ENCODE measurements around the gene TFDP1.

Gene TFDP1

DNA sequence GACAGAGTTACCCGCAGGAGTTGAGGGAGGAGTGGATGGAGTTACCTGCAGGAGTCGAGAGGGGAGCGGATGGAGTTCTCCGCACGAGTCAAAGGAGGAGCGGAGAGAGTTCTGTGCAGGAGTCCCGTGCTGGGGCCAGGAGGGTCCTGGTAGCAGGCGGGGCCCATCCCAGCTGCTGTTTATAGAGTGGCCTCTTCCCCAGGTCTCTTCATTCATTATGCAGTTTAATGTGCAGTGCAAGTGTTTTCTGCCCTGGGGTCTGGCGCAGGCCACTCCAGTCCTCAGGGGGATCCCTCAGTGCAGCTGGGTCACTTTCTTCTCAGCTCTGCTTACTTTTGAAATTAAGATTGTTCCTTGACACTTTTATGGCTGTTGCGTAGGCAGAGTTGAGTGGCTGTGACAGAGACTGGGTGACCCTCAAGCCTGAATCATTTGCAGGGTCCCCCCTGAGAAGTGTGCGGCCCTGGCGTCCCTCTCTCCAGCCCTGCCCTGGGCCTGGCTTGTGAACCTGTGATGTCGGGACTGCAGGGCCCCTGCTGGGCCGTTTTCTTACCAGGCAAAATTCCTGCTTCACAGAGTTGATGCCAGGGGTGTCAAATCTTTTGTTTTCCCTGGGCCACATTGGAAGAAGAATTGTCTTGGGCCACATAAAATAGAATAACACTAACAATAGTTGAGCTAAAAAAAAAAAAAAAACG lies 17.9 kb downstream of the TFDP1 start:
- no peak for DNase-seq (ENCODE audit: low spot score)
- in situ Hi-C loops (cut with MboI; ENCODE audit: low sequenced_read_pairs, unreplicated experiment): no loop called here
- TF ChIP-seq, protein P1, sequence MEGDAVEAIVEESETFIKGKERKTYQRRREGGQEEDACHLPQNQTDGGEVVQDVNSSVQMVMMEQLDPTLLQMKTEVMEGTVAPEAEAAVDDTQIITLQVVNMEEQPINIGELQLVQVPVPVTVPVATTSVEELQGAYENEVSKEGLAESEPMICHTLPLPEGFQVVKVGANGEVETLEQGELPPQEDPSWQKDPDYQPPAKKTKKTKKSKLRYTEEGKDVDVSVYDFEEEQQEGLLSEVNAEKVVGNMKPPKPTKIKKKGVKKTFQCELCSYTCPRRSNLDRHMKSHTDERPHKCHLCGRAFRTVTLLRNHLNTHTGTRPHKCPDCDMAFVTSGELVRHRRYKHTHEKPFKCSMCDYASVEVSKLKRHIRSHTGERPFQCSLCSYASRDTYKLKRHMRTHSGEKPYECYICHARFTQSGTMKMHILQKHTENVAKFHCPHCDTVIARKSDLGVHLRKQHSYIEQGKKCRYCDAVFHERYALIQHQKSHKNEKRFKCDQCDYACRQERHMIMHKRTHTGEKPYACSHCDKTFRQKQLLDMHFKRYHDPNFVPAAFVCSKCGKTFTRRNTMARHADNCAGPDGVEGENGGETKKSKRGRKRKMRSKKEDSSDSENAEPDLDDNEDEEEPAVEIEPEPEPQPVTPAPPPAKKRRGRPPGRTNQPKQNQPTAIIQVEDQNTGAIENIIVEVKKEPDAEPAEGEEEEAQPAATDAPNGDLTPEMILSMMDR (IDR thresholded peaks at IDR 0.05; ENCODE audit: borderline replicate concordance, control extremely low read depth, extremely low read depth, insufficient read depth, missing control alignments): no peak

DNA sequence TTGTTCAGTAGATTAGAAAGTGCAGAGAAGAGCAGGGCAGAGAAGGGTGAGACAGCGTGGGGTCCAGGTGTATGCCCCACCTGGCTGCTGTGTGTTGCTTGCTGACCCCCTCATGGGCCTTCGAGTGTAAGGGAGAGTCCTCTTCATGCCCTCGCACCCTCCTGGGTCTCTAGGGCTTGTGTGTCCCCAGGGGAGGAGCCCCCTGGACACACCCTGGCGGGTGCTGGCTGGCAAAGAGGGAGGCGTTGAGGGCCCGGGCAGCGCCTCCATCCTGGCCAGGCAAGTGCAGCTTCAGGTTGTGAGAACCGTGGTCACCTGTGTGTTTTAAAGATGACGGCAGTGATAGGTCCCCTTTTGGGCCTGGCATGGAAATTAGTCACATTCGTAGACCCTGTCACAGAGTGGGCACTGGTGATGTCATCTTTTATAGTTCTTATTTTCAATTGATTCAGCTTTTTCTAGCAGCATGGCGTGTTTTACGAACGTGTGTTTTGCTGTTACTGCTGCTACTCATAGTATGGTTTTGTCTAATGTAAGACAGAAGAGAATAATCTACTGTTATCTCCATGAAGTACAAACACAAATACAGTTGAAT lies 18.7 kb downstream of the TFDP1 start:
- in situ Hi-C loops (cut with MboI; ENCODE audit: low sequenced_read_pairs, unreplicated experiment): no loop called here
- DNase-seq (ENCODE audit: low spot score): no peak
- TF ChIP-seq, protein P1 (IDR thresholded peaks at IDR 0.05; ENCODE audit: borderline replicate concordance, control extremely low read depth, extremely low read depth, insufficient read depth, missing control alignments): no peak

DNA sequence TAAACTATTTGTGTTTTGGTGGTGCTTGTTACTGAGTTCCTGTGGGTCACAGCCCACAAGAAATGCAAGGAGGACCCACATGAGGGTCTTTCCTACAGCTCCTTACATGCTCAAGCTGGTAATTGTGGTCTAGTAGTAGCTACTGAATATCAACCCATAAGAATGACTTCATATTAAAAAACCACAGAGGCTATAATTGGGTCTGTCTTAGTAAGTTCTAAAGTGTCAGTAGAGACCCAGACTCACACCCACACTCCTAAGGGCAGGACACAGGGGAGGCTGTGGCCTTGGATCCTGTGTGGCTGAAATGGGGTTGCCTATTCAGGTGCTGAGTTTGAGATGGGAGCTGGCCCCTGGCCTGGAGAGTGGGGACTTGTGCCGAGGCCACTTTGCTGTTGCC lies 19.6 kb downstream of the TFDP1 start:
- peak; percentile 77 for DNase-seq (ENCODE audit: low spot score)
- in situ Hi-C loops (cut with MboI; ENCODE audit: low sequenced_read_pairs, unreplicated experiment): no loop called here
- TF ChIP-seq, protein P1 (IDR thresholded peaks at IDR 0.05; ENCODE audit: borderline replicate concordance, control extremely low read depth, extremely low read depth, insufficient read depth, missing control alignments): no peak

DNA sequence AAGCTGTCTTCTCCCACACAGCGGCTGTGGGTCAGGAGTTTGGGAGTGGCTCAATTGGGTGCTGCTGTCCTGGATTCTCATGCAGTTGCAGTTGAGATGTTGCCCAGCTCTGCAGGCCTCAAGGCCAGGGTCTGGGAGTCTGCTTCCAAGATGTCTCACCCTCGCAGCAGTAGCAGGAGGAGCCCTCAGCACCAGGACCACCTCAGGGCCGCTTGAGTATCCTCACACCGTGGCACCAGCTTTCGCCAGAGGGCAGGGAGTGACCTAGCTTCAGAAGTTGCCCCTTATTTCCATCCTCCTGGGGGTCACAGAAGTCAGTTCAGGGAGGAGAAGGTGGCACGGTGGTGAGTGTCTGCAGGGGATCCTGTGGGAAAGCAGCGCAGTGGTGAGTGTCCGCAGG lies 20.9 kb downstream of the TFDP1 start:
- TF ChIP-seq, protein P1 (IDR thresholded peaks at IDR 0.05; ENCODE audit: borderline replicate concordance, control extremely low read depth, extremely low read depth, insufficient read depth, missing control alignments): no peak
- no peak for DNase-seq (ENCODE audit: low spot score)
- in situ Hi-C loops (cut with MboI; ENCODE audit: low sequenced_read_pairs, unreplicated experiment): no loop called here

DNA sequence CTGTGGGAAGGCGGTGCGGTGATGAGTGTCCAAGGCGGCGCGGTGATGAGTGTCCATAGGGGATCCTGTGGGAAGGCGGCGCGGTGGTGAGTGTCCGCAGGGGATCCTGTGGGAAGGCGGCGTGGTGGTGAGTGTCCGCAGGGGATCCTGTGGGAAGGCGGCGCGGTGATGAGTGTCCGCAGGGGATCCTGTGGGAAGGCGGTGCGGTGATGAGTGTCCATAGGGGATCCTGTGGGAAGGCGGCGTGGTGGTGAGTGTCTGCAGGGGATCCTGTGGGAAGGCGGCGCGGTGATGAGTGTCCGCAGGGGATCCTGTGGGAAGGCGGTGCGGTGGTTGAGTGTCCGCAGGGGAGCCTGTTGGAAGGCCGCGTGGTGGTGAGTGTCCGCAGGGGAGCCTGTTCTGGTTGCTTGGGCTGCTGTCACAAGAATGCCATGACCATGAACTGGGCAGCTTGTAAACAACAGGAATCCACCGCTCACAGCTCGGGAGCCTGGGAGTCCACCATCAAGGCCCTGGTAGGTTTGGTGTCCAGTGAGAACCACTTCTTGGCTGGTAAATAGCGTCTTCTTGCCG lies 21.4 kb downstream of the TFDP1 start:
- in situ Hi-C loops (cut with MboI; ENCODE audit: low sequenced_read_pairs, unreplicated experiment): no loop called here
- TF ChIP-seq, protein P1 (IDR thresholded peaks at IDR 0.05; ENCODE audit: borderline replicate concordance, control extremely low read depth, extremely low read depth, insufficient read depth, missing control alignments): no peak
- DNase-seq (ENCODE audit: low spot score): no peak

DNA sequence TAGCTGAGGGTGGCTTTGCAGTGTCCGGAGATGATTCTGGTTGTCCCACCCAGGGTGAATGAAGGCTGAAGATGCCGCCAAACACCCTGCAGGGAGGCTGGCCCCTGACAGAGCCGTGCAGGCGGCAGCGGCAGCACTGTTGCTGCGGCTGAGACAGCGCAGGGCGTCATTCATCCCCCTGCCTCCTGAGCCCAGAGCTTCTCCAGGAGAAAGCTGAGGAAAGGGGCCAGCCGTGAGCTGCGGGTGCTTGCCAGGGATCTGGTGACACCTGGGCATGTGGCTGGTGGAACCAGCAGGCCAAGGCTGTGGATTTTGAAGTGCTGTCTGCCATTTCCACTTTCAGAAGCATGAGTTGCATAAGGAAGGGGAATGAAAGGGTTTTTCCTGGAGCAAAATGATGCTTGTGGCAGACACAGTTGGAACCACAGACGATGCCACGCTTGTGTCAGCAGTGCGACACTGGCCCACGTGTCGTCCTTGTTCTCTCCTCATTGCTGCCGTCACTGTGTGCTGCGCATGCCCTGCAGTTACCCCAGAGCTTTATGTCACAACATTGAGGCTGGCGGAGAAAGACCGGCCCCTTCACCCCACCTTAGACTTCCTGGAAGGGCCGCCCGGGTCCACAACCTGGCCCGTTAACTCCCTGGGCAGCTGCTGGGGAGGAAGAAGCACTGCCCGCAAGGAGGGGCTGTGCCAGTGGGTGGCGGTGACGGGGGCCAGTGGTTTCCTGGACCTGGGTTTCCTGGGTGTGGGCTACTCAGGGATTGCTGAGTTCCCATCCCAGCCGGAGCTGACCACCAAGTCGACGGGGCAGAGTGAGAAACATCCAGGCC lies 22.7 kb downstream of the TFDP1 start:
- DNase-seq (ENCODE audit: low spot score): no peak
- in situ Hi-C loops (cut with MboI; ENCODE audit: low sequenced_read_pairs, unreplicated experiment): no loop called here
- TF ChIP-seq, protein P1 (IDR thresholded peaks at IDR 0.05; ENCODE audit: borderline replicate concordance, control extremely low read depth, extremely low read depth, insufficient read depth, missing control alignments): no peak

Measured in GM13976 (cell line).